ENCODE results near the gene SHFL.

The SHFL gene

GRCh38 chr19:10085641-10086590, at the start of gene SHFL:
TSS of gene SHFL (plus strand) at chr19:10086317. CDS start at chr19:10086428, 111 bp downstream.
- DNase-seq (ENCODE audit: low spot score): peak; percentile 84

GRCh38 chr19:10036601-10037071, 49.5 kb upstream of the SHFL start:
- DNase-seq (ENCODE audit: low spot score): no peak

DNA sequence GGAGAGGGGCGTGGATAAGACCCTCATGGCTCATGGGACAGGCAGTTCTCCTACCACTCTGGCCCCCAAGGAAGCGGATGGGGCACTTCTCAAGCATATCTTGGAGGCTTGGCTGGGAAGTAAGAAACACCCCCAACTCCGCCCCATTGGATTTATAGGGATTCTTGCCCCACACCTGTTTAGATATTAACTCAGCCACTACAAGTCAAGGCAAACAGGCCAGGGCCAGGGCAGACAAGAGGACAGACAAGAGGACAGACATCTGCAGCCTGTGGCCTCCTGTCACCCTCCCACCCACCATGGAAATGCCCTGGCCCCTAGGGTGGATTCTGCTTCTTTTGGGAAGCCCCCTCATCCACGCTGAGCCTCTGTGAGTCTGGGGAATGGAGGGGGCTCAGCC, 48.8 kb upstream of the SHFL start:
- DNase-seq (ENCODE audit: low spot score): no peak

GRCh38 chr19:10037809-10038208, 48.3 kb upstream of the SHFL start:
- DNase-seq (ENCODE audit: low spot score): no peak

DNA sequence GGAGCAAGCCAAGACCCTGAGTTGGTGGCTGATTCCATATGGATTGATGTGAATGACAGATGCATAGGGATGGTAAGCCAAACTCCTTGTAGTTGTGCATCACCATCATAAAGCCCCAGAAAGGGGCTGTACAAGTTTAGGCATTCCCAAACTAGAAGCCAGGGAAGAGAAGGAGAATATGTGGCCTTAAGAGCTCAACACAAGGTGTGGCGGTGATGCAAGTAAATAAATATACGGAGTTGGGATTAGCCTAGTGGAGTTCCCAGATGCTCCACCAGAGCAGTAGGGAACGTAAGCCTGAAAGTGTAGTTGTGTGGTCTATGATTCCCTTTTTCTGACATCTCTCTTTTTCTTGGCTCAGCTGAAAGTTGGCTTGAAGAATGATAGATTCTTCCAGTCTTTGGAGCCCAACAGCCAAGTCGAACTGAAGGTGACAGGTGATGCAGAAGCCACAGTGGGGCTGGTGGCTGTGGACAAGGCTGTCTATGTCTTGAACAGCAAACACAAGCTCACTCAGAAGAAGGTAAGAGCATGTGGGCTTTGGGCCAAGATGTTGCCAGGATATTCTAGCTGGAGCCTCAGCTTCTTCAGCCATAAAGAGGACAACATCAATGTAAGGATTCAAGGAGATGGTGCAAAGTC, 42.7 kb upstream of the SHFL start:
- DNase-seq (ENCODE audit: low spot score): no peak

DNA sequence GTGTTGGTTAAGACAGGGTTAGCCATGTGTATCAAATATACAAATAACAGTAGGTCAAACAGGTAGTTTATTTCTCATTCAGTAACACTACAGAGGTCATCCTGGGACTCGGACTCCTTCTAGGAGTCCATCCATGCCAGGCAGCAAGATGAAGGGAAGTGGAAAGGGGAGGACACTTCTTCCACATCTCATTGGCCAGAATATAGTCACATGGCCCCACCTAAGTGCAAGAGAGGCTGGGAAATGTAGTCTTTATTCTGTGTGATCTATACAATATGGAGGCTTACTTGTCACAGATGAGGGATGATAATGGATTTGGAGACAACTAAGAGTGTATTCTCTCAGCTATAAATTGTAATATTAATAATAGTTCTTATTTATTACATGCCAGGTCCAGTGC, 41.7 kb upstream of the SHFL start:
- DNase-seq (ENCODE audit: low spot score): peak; percentile 72

GRCh38 chr19:10045371-10045770, 40.7 kb upstream of the SHFL start:
- peak; percentile 40 for DNase-seq (ENCODE audit: low spot score)

- DNase-seq (ENCODE audit: low spot score): no peak
Measured at GRCh38 chr19:10049626-10050025, 36.5 kb upstream of the SHFL start.

GRCh38 chr19:10052602-10053360, 33.3 kb upstream of the SHFL start:
- DNase-seq (ENCODE audit: low spot score): no peak

DNA sequence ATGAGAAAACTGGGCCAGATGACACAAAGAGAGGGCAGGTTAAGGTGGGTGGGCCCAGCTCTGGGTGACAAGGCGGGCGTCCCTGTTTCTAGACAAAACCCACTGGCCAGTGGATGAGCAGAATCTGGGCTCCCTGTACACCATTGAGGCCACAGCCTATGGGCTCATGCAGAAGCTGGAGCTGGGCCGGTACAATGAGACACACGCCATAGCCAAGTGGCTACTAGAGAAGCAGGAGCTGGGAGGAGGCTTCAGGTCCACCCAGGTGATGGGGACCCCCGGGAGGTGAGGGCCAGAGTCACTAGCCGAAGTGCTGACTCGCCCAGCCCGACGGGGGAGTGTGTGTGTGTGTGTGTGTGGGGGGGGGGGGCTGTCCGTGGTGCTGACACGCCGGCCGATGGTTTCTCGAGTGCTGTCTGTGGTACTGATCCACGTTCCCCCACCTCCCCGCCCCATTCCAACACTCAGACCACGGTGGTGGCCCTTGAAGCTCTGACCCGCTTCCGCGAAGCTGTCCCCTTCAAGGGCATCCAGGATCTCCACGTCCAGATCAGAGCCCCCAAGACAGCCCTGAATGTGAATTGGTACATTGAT, 24.3 kb upstream of the SHFL start:
- no peak for DNase-seq (ENCODE audit: low spot score)

DNA sequence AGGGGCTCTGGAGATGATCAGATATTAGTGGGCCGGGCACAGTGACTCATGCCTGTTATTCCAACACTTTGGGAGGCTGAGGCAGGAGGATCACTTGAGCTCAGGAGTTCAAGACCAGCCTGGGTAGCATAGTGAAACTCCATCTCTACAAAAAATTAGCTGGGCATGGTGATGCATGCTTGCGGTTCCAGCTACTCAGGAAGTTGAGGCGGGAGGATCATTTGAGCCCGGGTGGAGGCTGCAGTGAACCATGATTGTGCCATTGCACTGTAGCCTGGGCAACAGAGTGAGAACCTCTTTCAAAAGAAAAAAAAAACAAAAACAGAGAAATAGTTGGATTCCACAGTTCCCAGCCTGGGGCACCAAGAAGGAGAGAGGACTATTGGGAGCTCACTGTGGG, 17.9 kb upstream of the SHFL start:
- DNase-seq (ENCODE audit: low spot score): no peak

DNA sequence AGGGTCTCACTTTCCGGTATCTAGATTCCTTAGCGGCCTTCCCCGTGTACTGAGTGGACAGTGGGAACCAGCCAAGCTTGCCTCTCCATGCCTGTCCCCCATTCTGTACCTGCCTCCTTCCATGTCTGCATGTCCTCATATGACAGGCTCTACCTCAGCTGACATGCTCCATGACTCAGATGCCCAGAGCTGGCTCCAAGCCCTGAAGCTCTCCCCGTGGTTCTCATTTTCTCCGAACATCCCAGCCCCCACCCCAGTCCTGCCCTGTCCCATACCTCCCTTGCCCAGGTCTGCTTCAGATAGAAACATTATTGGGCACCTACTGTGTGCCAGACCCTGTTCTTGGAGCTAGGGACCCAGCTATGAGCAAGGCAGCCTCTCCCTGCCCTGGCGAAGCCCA, 17.1 kb upstream of the SHFL start:
- DNase-seq (ENCODE audit: low spot score): no peak

GRCh38 chr19:10070730-10071446, 15.2 kb upstream of the SHFL start:
- no peak for DNase-seq (ENCODE audit: low spot score)

DNA sequence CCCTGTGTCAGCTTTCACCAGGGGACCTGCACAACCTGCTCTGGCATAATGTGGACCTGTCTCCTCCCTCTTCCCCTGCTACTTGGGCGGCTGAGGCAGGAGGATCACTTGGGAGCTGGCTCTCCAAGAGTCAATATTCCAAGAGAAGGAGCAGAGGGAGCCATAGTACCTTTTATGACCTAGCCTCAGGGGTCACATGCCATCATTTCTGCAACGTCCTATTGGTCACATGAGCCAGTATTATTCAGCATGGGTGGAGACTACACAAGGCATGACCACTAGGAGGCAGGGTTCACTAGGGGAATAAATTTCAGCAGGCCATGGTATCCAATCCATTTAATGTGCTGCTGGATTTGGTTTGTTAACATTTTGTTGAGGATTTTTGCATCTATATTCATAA, 12.0 kb upstream of the SHFL start:
- DNase-seq (ENCODE audit: low spot score): peak; percentile 78

GRCh38 chr19:10076535-10076934, 9.6 kb upstream of the SHFL start:
- DNase-seq (ENCODE audit: low spot score): no peak

- no peak for DNase-seq (ENCODE audit: low spot score)
Measured at GRCh38 chr19:10078329-10078728, 7.8 kb upstream of the SHFL start.

GRCh38 chr19:10079031-10079453, 7.1 kb upstream of the SHFL start:
- DNase-seq (ENCODE audit: low spot score): no peak

- no peak for DNase-seq (ENCODE audit: low spot score)
Measured at GRCh38 chr19:10083911-10084310, 2.2 kb upstream of the SHFL start.

- no peak for DNase-seq (ENCODE audit: low spot score)
Measured at GRCh38 chr19:10084803-10085202, 1.3 kb upstream of the SHFL start.

DNA sequence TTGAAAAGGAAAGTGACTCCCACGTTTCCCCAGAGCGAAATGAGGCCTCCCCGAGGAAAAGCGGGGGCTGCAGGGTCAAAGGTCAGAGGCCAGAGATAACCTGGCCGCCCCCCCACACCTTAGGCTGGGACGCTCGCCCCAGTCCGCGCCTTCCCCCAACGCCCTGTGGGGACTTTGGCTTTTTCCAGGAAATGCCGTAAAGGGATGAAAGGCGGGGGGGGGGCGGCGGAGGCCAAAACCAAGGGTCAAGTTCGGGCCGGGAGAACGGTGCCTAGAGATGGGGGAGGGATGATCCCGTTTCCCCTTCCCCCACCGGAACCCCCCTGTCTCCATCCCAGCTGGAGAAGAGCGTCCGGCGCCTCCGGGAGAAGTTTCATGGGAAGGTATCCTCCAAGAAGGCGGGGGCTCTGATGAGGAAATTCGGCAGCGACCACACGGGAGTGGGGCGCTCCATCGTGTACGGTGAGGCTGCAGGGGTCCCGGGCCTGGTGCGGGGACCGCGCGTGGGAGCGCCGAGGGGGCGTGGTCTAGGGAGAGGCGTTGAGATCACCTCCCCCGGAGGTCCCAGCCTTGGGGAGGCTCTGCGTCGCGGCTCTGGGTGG, 575 bp downstream of the SHFL start:
- no peak for DNase-seq (ENCODE audit: low spot score)
